Neuronal stem cell (in vitro differentiated cells): ENCODE results near the gene RBPJL.

ENCODE experiments used
- DNase-seq: peaks from one replicate; pipeline ENCODE4 v3.0.0-alpha.2; 2013; ENCODE audit warnings: low spot score
- H2AFZ ChIP-seq: one replicate; pipeline ENCODE4 v1.6.1; 2013; ENCODE audit warnings: mild to moderate bottlenecking, low read length, inconsistent platforms
- H2AK5ac ChIP-seq: 2 replicates; pipeline ENCODE4 v1.6.1; 2013; ENCODE audit warnings: low read depth, mild to moderate bottlenecking, inconsistent platforms, low read length, moderate library complexity, mixed read lengths
- H2BK120ac ChIP-seq: 2 replicates; pipeline ENCODE4 v1.6.1; 2013; ENCODE audit warnings: low read depth, mild to moderate bottlenecking, inconsistent platforms, low read length, moderate library complexity, mixed read lengths
- H2BK12ac ChIP-seq: one replicate; pipeline ENCODE4 v1.6.1; 2013; ENCODE audit warnings: low read length, inconsistent platforms
- H2BK15ac ChIP-seq: 2 replicates; pipeline ENCODE4 v1.6.1; 2013; ENCODE audit warnings: mild to moderate bottlenecking, low read length, inconsistent platforms, mixed read lengths
- H2BK5ac ChIP-seq: one replicate; pipeline ENCODE4 v1.6.1; 2013; ENCODE audit warnings: inconsistent platforms, mild to moderate bottlenecking, low read length, moderate library complexity
- H3K14ac ChIP-seq: one replicate; pipeline ENCODE4 v1.6.1; 2013; ENCODE audit warnings: low read length, inconsistent platforms
- H3K18ac ChIP-seq: 2 replicates; pipeline ENCODE4 v1.6.1; 2013; ENCODE audit warnings: low read length, inconsistent platforms
- H3K23ac ChIP-seq: 2 replicates; pipeline ENCODE4 v1.6.1; 2013; ENCODE audit warnings: low read depth, mild to moderate bottlenecking, mixed read lengths, low read length, inconsistent platforms; ENCODE audit not compliant: poor library complexity
- H3K27ac ChIP-seq: replicated peaks from 3 replicates; pipeline ENCODE4 v1.5.1; 2013; ENCODE audit warnings: low read length, inconsistent platforms
- H3K27me3 ChIP-seq, 3 experiments: 2 replicates each; pipeline ENCODE4 v1.6.1; 2013; ENCODE audit warnings: low read length in 3 of 3, mild to moderate bottlenecking in 2 of 3, inconsistent platforms in 1 of 3, low read depth in 1 of 3, mixed read lengths in 1 of 3, moderate library complexity in 1 of 3; ENCODE audit not compliant: control insufficient read depth in 3 of 3, insufficient read depth in 3 of 3
- H3K36me3 ChIP-seq, 2 donors: replicated peaks in 1 of 2; 2 replicates each; pipeline ENCODE4 v1.6.1; 2013; ENCODE audit warnings: low read length in 2 of 2; ENCODE audit not compliant: control insufficient read depth in 2 of 2, insufficient read depth in 2 of 2
- H3K4ac ChIP-seq: 2 replicates; pipeline ENCODE4 v1.6.1; 2013; ENCODE audit warnings: inconsistent platforms, mild to moderate bottlenecking, low read length, moderate library complexity
- H3K4me1 ChIP-seq, 2 donors: 1 replicate in 1 of 2; 2 replicates in 1 of 2; pipeline ENCODE4 v1.6.1; 2013; ENCODE audit warnings: low read length in 2 of 2, low read depth in 1 of 2; ENCODE audit not compliant: control insufficient read depth in 2 of 2, insufficient read depth in 1 of 2
- H3K4me2 ChIP-seq: one replicate; pipeline ENCODE4 v1.6.1; 2013; ENCODE audit warnings: mild to moderate bottlenecking, low read length, inconsistent platforms; ENCODE audit not compliant: insufficient read depth, poor library complexity, severe bottlenecking
- H3K4me3 ChIP-seq, 2 donors: 2 replicates each; pipeline ENCODE4 v1.5.1; 2013; ENCODE audit warnings: low read length in 2 of 2, mild to moderate bottlenecking in 2 of 2, inconsistent platforms in 1 of 2, moderate library complexity in 1 of 2
- H3K79me1 ChIP-seq: one replicate; pipeline ENCODE4 v1.6.1; 2013; ENCODE audit warnings: low read depth, mild to moderate bottlenecking, inconsistent platforms, low read length, moderate library complexity
- H3K9ac ChIP-seq: one replicate; pipeline ENCODE4 v1.6.1; 2013; ENCODE audit warnings: mild to moderate bottlenecking, low read depth, low read length, inconsistent platforms; ENCODE audit not compliant: poor library complexity
- H3K9me3 ChIP-seq, 2 donors: replicated peaks in 1 of 2; 2 replicates each; pipeline versions ENCODE3 to v1.6.1; 2013; ENCODE audit warnings: low read length in 2 of 2, mild to moderate bottlenecking in 2 of 2, inconsistent platforms in 1 of 2, low read depth in 1 of 2, mixed read lengths in 1 of 2, moderate library complexity in 1 of 2; ENCODE audit not compliant: control insufficient read depth in 2 of 2, insufficient read depth in 1 of 2
- H4K8ac ChIP-seq: one replicate; pipeline ENCODE4 v1.6.1; 2013; ENCODE audit warnings: low read depth, mild to moderate bottlenecking, inconsistent platforms, low read length, moderate library complexity
- H4K91ac ChIP-seq: one replicate; pipeline ENCODE4 v1.6.1; 2013; ENCODE audit warnings: low read length, low read depth, mild to moderate bottlenecking, inconsistent platforms; ENCODE audit not compliant: poor library complexity
- WGBS, 2 donors: extraction: QIAGEN DNeasy Blood & Tissue Kit; methylation state at CpG; one replicate each; pipeline ENCODE4 v1.1.7; 2013; ENCODE audit warnings: missing lambda C conversion rate in 2 of 2, mixed read lengths in 1 of 2; ENCODE audit not compliant: insufficient read length in 2 of 2, insufficient replicate concordance in 1 of 2; ENCODE audit errors: extremely low coverage in 2 of 2; 5-methylcytosine and 5-hydroxymethylcytosine counted together

Gene RBPJL

GRCh38 chr20:45293041-45294002 is 13.3 kb upstream of the RBPJL start:
- H3K14ac ChIP-seq, result no peak overlapping the region
- DNase-seq, result peak; percentile 76
- no peaks in the 10 kb centered on the region for H3K79me1 ChIP-seq
- peak overlapping the region; percentile 88 for H3K9ac ChIP-seq
- peak overlapping the region; percentile 43 for H2BK120ac ChIP-seq
- peak overlapping the region; percentile 97 for H3K18ac ChIP-seq
- H3K27me3 ChIP-seq, result peaks cover 0 to 30% (median 3%) of the 10 kb centered on the region in 3 experiments
- no peak overlapping the region for H2BK5ac ChIP-seq
- peak overlapping the region; percentile 77 for H2BK12ac ChIP-seq
- peak overlapping the region; percentile 99 for H4K91ac ChIP-seq
- H3K36me3 ChIP-seq, result no peaks in the 10 kb centered on the region
- peak overlapping the region; percentile 90 for H2BK15ac ChIP-seq
- peak overlapping the region; percentile 90 for H3K23ac ChIP-seq
- peak overlapping the region; percentile 99 for H2AFZ ChIP-seq
- peak overlapping the region; percentile 84 for H3K4me2 ChIP-seq
- H3K4me1 ChIP-seq, result peaks cover 2% of the 10 kb centered on the region in 2 donors
- no peak overlapping the region for H2AK5ac ChIP-seq
- H3K27ac ChIP-seq, result no peak overlapping the region
- H3K4ac ChIP-seq, result peak overlapping the region; percentile 93
- H3K4me3 ChIP-seq, result peak overlapping the region; percentile 49 to 75
- H3K9me3 ChIP-seq, result peaks cover 4 to 13% of the 10 kb centered on the region in 2 donors
- no CpG with 5 or more reads among the region's 79 CpGs for WGBS, 2 donors
- H4K8ac ChIP-seq, result peak overlapping the region; percentile 95

- no peaks in the 10 kb centered on the region for H3K36me3 ChIP-seq
- no peak overlapping the region for H4K91ac ChIP-seq
- H2BK12ac ChIP-seq, result no peak overlapping the region
- peak overlapping the region; percentile 99 for H2AFZ ChIP-seq
- no peak overlapping the region for H3K4ac ChIP-seq
- H3K23ac ChIP-seq, result no peak overlapping the region
- H3K27ac ChIP-seq, result no peak overlapping the region
- H2AK5ac ChIP-seq, result no peak overlapping the region
- no peak overlapping the region for H3K4me3 ChIP-seq
- H3K18ac ChIP-seq, result no peak overlapping the region
- no peak overlapping the region for H4K8ac ChIP-seq
- no peak overlapping the region for H2BK15ac ChIP-seq
- H3K9me3 ChIP-seq, result peaks cover 4 to 13% of the 10 kb centered on the region in 2 donors
- H3K79me1 ChIP-seq, result no peaks in the 10 kb centered on the region
- H2BK5ac ChIP-seq, result no peak overlapping the region
- no peak overlapping the region for H3K4me2 ChIP-seq
- no CpG with 5 or more reads among the region's 5 CpGs for WGBS, 2 donors
- H3K4me1 ChIP-seq, result peaks cover 2% of the 10 kb centered on the region in 2 donors
- no peak for DNase-seq
- H3K9ac ChIP-seq, result no peak overlapping the region
- H2BK120ac ChIP-seq, result no peak overlapping the region
- H3K27me3 ChIP-seq, result peaks cover 0 to 24% (median 3%) of the 10 kb centered on the region in 3 experiments
- H3K14ac ChIP-seq, result no peak overlapping the region
Measured at GRCh38 chr20:45294003-45294368, 12.7 kb upstream of the RBPJL start.

- no peak overlapping the region for H2BK12ac ChIP-seq
- H2BK5ac ChIP-seq, result no peak overlapping the region
- H3K36me3 ChIP-seq, result no peaks in the 10 kb centered on the region
- no peak overlapping the region for H2BK15ac ChIP-seq
- no peak for DNase-seq
- H3K27ac ChIP-seq, result no peak overlapping the region
- no peak overlapping the region for H4K91ac ChIP-seq
- H3K4ac ChIP-seq, result no peak overlapping the region
- H3K4me2 ChIP-seq, result no peak overlapping the region
- no peak overlapping the region for H3K23ac ChIP-seq
- no peak overlapping the region for H3K18ac ChIP-seq
- peaks cover 0 to 21% (median 3%) of the 10 kb centered on the region in 3 experiments for H3K27me3 ChIP-seq
- H3K9ac ChIP-seq, result no peak overlapping the region
- no CpG with 5 or more reads among the region's 1 CpG for WGBS, 2 donors
- peaks cover 2% of the 10 kb centered on the region in 2 donors for H3K4me1 ChIP-seq
- no peak overlapping the region for H2AK5ac ChIP-seq
- H4K8ac ChIP-seq, result no peak overlapping the region
- no peak overlapping the region for H3K14ac ChIP-seq
- no peaks in the 10 kb centered on the region for H3K79me1 ChIP-seq
- no peak overlapping the region for H3K4me3 ChIP-seq
- H2AFZ ChIP-seq, result no peak overlapping the region
- peaks cover 4 to 13% of the 10 kb centered on the region in 2 donors for H3K9me3 ChIP-seq
- H2BK120ac ChIP-seq, result no peak overlapping the region
Measured at GRCh38 chr20:45294659-45295058, 12.0 kb upstream of the RBPJL start.

GRCh38 chr20:45297786-45298497 is 8.7 kb upstream of the RBPJL start:
- Histone ChIP-seq H3K4me2 (no peak overlapping the region), H3K4me3 (peak overlapping the region in 1 of 2 donors; percentile 3), H3K9ac (peak overlapping the region; percentile 70), H3K36me3 (no peaks in the 10 kb centered on the region), H4K91ac (peak overlapping the region; percentile 24), H3K27me3 (peaks cover 0 to 3% (median 2%) of the 10 kb centered on the region in 3 experiments), H3K18ac (peak overlapping the region; percentile 57), H2BK5ac (peak overlapping the region; percentile 39), H2AK5ac (peak overlapping the region; percentile 81), H3K23ac (peak overlapping the region; percentile 95), H3K79me1 (no peaks in the 10 kb centered on the region), H3K4me1 (peaks cover under 1 to 3% of the 10 kb centered on the region in 2 donors), H2BK12ac (peak overlapping the region; percentile 46), H2AFZ (no peak overlapping the region), H2BK120ac (no peak overlapping the region), H3K4ac (no peak overlapping the region), H3K14ac (peak overlapping the region; percentile 71), H3K9me3 (peaks cover 4 to 13% of the 10 kb centered on the region in 2 donors), H4K8ac (no peak overlapping the region), H2BK15ac (peak overlapping the region; percentile 37), H3K27ac (no peak overlapping the region)
- DNase-seq, result no peak
- no CpG with 5 or more reads among the region's 52 CpGs for WGBS, 2 donors
